Spleen (tissue), 13 donors: ENCODE data around the gene FGF23. TPM values are rescaled to one million over a fixed set of nuclear protein-coding genes. Genes with fewer than 3 reads are reported as not detected.

ENCODE experiments used
- DNase-seq: peaks from one replicate; pipeline ENCODE4 v3.0.0-alpha.2; 2020
- H3K27ac ChIP-seq, 8 donors: fragments of 200-600 bp; sonication (generic) in 7 of 8; 1 replicate in 4 of 8; 2 replicates in 4 of 8; pipeline versions ENCODE4 v1.5.0 to v1.8.0; 2016 to 2021; ENCODE audit warnings: inconsistent platforms in 4 of 8, mild to moderate bottlenecking in 4 of 8, moderate library complexity in 1 of 8
- H3K27me3 ChIP-seq, 7 donors: fragments of 200-600 bp; sonication (generic) in 6 of 7; replicated peaks in 1 of 7; 1 replicate in 4 of 7; 2 replicates in 3 of 7; pipeline versions ENCODE4 v1.5.0 to v1.8.0; 2016 to 2021; ENCODE audit warnings: inconsistent platforms in 3 of 7, mild to moderate bottlenecking in 1 of 7
- H3K36me3 ChIP-seq, 6 donors: fragments of 200-600 bp; sonication (generic) in 5 of 6; 1 replicate in 4 of 6; 2 replicates in 2 of 6; pipeline versions ENCODE4 v1.5.0 to v1.8.0; 2016 to 2021; ENCODE audit warnings: inconsistent platforms in 2 of 6
- H3K4me1 ChIP-seq, 6 donors: fragments of 200-600 bp; sonication (generic) in 5 of 6; 1 replicate in 3 of 6; 2 replicates in 3 of 6; pipeline versions ENCODE4 v1.5.0 to v1.8.0; 2016 to 2021; ENCODE audit warnings: inconsistent platforms in 3 of 6
- H3K4me3 ChIP-seq, 8 donors: fragments of 200-600 bp; sonication (generic) in 7 of 8; 1 replicate in 4 of 8; 2 replicates in 4 of 8; pipeline versions ENCODE4 v1.5.0 to v1.8.0; 2016 to 2021; ENCODE audit warnings: inconsistent platforms in 4 of 8, mild to moderate bottlenecking in 4 of 8, moderate library complexity in 2 of 8
- H3K9me3 ChIP-seq, 8 donors: fragments of 200-600 bp; sonication (generic) in 7 of 8; 1 replicate in 4 of 8; 2 replicates in 4 of 8; pipeline versions ENCODE4 v1.5.0 to v1.8.0; 2016 to 2021; ENCODE audit warnings: inconsistent platforms in 4 of 8
- POLR2A ChIP-seq, 3 donors: fragments of 450-650 bp; IDR thresholded peaks; one replicate each; pipeline ENCODE4 v1.5.1; 2017; ENCODE audit warnings: antibody characterized with exemption in 3 of 3, mild to moderate bottlenecking in 1 of 3
- POLR2AphosphoS5 ChIP-seq, 3 donors: sonication (generic); formaldehyde crosslinking; IDR thresholded peaks; one replicate each; pipeline ENCODE4 v1.5.1; 2017; ENCODE audit warnings: antibody characterized with exemption in 3 of 3
- WGBS, 5 donors: extraction: QIAGEN DNeasy Blood & Tissue Kit in 3 of 5; methylation state at CpG; one replicate each; pipeline versions ENCODE4 v1.1.5 to v1.1.7; 2013 to 2018; 5-methylcytosine and 5-hydroxymethylcytosine counted together
- intact Hi-C: fragments of 100-400 bp; cut with DNase I; formaldehyde crosslinking; loops from one replicate; pipeline ENCODE4 v1.15.0; 2023; ENCODE audit warnings: low total_unique reads
- long read RNA-seq, 2 donors: transcript quantifications; one replicate each; lab custom pipeline, GENCODE V29; 2026
- polyA plus RNA-seq, 3 donors: library from polyadenylated mRNA; stranded (reverse); fragments of 200-250 nt; gene quantifications; one replicate each; pipeline ENCODE4 v1.2.1, GENCODE V29; 2013
- total RNA-seq, 7 donors: library from RNA; depleted of rRNA in 3 of 7; stranded (reverse); fragments of >200 nt in 3 of 7; fragmentation: NEBNext Ultra II Directional in 4 of 7; extraction: Animal tissue kit (Norgen Biotek cat#: 25700) in 4 of 7; gene quantifications; one replicate each; pipeline versions ENCODE4 v1.1.0 to v1.2.1, GENCODE V29; 2016 to 2021
- TF ChIP-seq, protein P1 (sequence below), 11 experiments: fragments of 200-600 bp in 7 of 11; fragments of 450-650 bp in 4 of 11; sonication (generic) in 4 of 11; IDR thresholded peaks in 8 of 11; conservative IDR thresholded peaks in 3 of 11; 1 replicate in 7 of 11; 2 replicates in 4 of 11; pipeline versions ENCODE4 v1.4.0 to v1.8.0; 2016 to 2021; ENCODE audit warnings: antibody characterized with exemption in 11 of 11, inconsistent platforms in 4 of 11, mild to moderate bottlenecking in 1 of 11
- donor health status: healthy with polysubstance abuse.
- donor health status: DM: no; HTN: no; CAD: no; lungs with moderate emphysema.
- donor health status: DM: no; HTN: no; CAD: no.
- donor health status: Bipolar disorder and iron deficiency.
- donor health status: healthy.
- donor health status: DM: no; HTN: no; CAD: no.
- donor health status: DM: yes; HTN: yes; CAD: no.

Gene FGF23
- total RNA-seq (not detected), polyA plus RNA-seq (under 1 TPM in 1 of 3 donors, not detected in 2; 0.03 TPM)
- long read RNA-seq, donor 1, result 0 reads
- long read RNA-seq, donor 2, result 0 reads

DNA sequence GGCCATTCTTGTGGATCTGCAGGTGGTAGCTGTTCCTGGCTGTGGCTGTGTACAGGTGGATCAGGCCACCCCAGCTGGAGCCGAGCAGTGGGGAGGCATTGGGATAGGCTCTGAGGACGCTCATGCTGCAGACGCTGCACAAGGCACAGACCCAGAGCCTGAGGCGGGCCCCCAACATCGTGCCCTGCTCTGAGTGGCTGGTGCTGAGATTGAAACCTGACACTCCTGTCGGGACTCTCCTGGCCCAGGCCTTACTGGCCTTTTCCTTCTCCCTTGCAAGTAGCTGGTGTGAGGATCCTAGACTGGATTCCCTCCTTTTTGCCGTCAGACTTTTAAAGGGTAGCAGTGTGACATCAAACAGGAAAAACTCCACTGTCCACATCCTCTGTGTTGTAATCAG is at the start of gene FGF23:
TSS of gene FGF23 (minus strand) at position 308 of the 400 bp plus-strand sequence. CDS start at position 178, 130 bp downstream.
- TF ChIP-seq, protein P1, sequence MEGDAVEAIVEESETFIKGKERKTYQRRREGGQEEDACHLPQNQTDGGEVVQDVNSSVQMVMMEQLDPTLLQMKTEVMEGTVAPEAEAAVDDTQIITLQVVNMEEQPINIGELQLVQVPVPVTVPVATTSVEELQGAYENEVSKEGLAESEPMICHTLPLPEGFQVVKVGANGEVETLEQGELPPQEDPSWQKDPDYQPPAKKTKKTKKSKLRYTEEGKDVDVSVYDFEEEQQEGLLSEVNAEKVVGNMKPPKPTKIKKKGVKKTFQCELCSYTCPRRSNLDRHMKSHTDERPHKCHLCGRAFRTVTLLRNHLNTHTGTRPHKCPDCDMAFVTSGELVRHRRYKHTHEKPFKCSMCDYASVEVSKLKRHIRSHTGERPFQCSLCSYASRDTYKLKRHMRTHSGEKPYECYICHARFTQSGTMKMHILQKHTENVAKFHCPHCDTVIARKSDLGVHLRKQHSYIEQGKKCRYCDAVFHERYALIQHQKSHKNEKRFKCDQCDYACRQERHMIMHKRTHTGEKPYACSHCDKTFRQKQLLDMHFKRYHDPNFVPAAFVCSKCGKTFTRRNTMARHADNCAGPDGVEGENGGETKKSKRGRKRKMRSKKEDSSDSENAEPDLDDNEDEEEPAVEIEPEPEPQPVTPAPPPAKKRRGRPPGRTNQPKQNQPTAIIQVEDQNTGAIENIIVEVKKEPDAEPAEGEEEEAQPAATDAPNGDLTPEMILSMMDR (IDR thresholded peaks at IDR 0.05 in 8 of 11, conservative IDR thresholded peaks at IDR 0.05 in 3 of 11), result no peak
- no peak for TF ChIP-seq POLR2A (IDR thresholded peaks at IDR 0.05)
- TF ChIP-seq POLR2AphosphoS5 (IDR thresholded peaks at IDR 0.05), result no peak
- DNase-seq, result no peak
- intact Hi-C loops, result no loop called here

DNA sequence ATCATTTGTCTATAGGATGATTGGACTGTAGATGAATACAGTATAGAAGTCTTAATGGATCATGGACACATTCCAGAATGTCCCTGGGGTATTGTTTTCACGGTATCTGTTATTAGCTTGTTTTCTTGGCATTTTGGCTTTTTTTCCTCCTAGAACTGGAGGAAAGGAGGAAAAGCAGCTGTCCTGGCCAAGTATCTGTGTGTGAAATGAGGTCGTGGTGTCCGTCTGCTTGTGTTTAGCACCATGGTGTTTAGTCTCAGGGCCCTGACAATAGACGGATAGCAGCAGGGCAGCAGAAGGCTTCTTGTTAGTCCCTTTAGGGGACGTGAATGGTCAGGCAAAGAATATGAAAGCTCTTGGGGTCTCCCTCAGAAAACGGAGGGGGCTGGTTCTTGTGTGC is 44.9 kb upstream of the FGF23 start:
- Histone ChIP-seq H3K36me3 (no peaks in the 10 kb centered on the region), H3K4me1 (no peaks in the 10 kb centered on the region), H3K27ac (no peak overlapping the region), H3K27me3 (no peaks in the 10 kb centered on the region), H3K9me3 (no peaks in the 10 kb centered on the region), H3K4me3 (no peak overlapping the region)
- TF ChIP-seq POLR2AphosphoS5 (IDR thresholded peaks at IDR 0.05) (no peak), POLR2A (IDR thresholded peaks at IDR 0.05) (no peak)
- TF ChIP-seq, protein P1 (IDR thresholded peaks at IDR 0.05 in 8 of 11, conservative IDR thresholded peaks at IDR 0.05 in 3 of 11), result no peak
- 69 to 84% (median 76%) methylated on average over 6 of the region's 6 CpGs for WGBS, 5 donors
- no peak for DNase-seq
- intact Hi-C loops, result loop anchor here (10.0 kb wide), 1 partner anchor 100 kb away; no protein-coding TSS in a partner anchor

More for the DNA sequence above, at the start of gene FGF23:
- peaks cover 0 to 36% (median 7%) of the 10 kb centered on the region in 7 donors for H3K27me3 ChIP-seq
- 11 to 29% (median 17%) methylated on average over 3 to 7 of the region's 7 CpGs for WGBS, 5 donors
- H3K4me1 ChIP-seq, result no peaks in the 10 kb centered on the region
- no peak within 1 kb of the TSS for H3K4me3 ChIP-seq
- H3K27ac ChIP-seq, result no peak within 1 kb of the TSS
- no peaks in the 10 kb centered on the region for H3K36me3 ChIP-seq
- no peaks in the 10 kb centered on the region for H3K9me3 ChIP-seq

DNA sequence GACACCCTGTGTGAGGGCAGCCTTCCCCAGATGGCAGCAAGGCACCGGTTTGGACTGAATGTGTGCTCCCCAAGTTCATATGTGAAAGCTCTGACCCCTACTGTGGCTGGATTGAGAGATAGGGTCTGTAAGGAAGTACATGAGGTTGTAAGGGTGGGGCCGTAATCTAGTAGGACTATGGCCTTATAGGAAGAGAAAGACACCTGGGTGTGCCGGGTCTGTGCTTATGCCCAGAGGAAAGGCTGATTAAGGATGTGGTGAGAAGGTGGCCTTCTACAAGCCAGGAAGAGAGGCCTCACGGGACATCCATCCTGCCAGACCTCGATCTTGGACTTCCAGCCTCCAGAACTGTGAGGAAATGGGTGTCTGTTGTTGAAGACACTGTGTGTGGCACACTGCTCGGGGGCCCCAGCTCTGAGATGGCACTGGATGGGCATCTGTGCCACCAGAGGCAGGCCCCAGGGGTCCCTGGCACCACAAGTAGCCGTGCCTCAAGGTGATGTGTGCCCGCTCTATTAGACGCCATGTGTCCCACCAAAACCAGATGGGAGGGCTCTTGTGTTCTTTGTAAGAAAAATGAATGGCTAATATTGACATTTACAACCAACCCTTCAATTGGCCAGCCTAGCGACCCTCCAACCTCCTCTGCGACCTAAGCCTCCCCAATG is 44.1 kb upstream of the FGF23 start:
- Histone ChIP-seq H3K36me3 (no peaks in the 10 kb centered on the region), H3K4me1 (no peaks in the 10 kb centered on the region), H3K27ac (no peak overlapping the region), H3K9me3 (no peaks in the 10 kb centered on the region), H3K4me3 (no peak overlapping the region), H3K27me3 (no peaks in the 10 kb centered on the region)
- 72 to 78% (median 76%) methylated on average over 9 to 11 of the region's 11 CpGs for WGBS, 5 donors
- TF ChIP-seq, protein P1 (IDR thresholded peaks at IDR 0.05 in 8 of 11, conservative IDR thresholded peaks at IDR 0.05 in 3 of 11), result no peak
- TF ChIP-seq POLR2A (IDR thresholded peaks at IDR 0.05) (no peak), POLR2AphosphoS5 (IDR thresholded peaks at IDR 0.05) (no peak)
- no peak for DNase-seq
- intact Hi-C loops, result loop anchor here (10.0 kb wide), 1 partner anchor 101 kb away; no protein-coding TSS in a partner anchor

DNA sequence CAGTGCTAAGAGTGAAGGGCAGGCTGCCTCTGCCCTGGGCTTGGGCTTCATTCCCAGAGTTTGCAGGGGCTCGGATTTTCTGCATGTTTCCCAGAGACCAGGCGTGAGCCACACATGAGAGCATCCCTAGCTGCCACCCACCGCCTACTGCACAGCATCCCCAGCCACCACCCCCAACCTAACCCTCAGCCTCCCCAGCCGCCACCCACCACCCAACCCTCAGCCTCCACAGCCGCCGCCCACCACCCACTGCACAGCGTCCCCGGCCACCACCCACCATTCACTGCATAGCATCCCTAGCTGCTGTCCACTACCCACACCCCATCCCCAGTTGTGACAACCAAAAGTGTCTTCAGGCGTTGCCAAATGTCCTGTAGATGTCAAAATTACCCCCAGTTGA is 43.5 kb upstream of the FGF23 start:
- H3K9me3 ChIP-seq, result no peaks in the 10 kb centered on the region
- DNase-seq, result no peak
- 88 to 95% (median 92%) methylated on average over 9 of the region's 9 CpGs for WGBS, 5 donors
- H3K4me3 ChIP-seq, result no peak overlapping the region
- intact Hi-C loops, result loop anchor here (10.0 kb wide), 1 partner anchor 102 kb away; no protein-coding TSS in a partner anchor
- H3K27me3 ChIP-seq, result peaks cover 0 to 3% (median 0%) of the 10 kb centered on the region in 7 donors
- H3K27ac ChIP-seq, result no peak overlapping the region
- no peaks in the 10 kb centered on the region for H3K36me3 ChIP-seq
- no peak for TF ChIP-seq POLR2A (IDR thresholded peaks at IDR 0.05)
- TF ChIP-seq, protein P1 (IDR thresholded peaks at IDR 0.05 in 8 of 11, conservative IDR thresholded peaks at IDR 0.05 in 3 of 11), result no peak
- TF ChIP-seq POLR2AphosphoS5 (IDR thresholded peaks at IDR 0.05), result no peak
- H3K4me1 ChIP-seq, result no peaks in the 10 kb centered on the region
